Fibroblast of mammary gland (primary cell): Measurements from ENCODE around the gene PIGO.

Source experiments
- DNase-seq: peaks from one replicate; pipeline ENCODE4 v3.0.0-alpha.2; 2010; ENCODE audit warnings: low read depth
- H3K4me3 ChIP-seq: 2 replicates; pipeline ENCODE4 v1.5.1; 2011; ENCODE audit warnings: low read depth, mild to moderate bottlenecking, low read length, moderate library complexity; ENCODE audit not compliant: control insufficient read depth
- TF ChIP-seq, protein P1 (sequence below): conservative IDR thresholded peaks from 2 replicates; pipeline ENCODE4 v1.5.1; 2011; ENCODE audit warnings: low read depth, low read length, inconsistent platforms; ENCODE audit not compliant: control insufficient read depth, insufficient read depth

The PIGO gene

GRCh38 chr9:35097573-35097972, 1.2 kb upstream of the PIGO start:
- DNase-seq: no peak
- no peak overlapping the region for H3K4me3 ChIP-seq
- TF ChIP-seq, protein P1, sequence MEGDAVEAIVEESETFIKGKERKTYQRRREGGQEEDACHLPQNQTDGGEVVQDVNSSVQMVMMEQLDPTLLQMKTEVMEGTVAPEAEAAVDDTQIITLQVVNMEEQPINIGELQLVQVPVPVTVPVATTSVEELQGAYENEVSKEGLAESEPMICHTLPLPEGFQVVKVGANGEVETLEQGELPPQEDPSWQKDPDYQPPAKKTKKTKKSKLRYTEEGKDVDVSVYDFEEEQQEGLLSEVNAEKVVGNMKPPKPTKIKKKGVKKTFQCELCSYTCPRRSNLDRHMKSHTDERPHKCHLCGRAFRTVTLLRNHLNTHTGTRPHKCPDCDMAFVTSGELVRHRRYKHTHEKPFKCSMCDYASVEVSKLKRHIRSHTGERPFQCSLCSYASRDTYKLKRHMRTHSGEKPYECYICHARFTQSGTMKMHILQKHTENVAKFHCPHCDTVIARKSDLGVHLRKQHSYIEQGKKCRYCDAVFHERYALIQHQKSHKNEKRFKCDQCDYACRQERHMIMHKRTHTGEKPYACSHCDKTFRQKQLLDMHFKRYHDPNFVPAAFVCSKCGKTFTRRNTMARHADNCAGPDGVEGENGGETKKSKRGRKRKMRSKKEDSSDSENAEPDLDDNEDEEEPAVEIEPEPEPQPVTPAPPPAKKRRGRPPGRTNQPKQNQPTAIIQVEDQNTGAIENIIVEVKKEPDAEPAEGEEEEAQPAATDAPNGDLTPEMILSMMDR: no peak

DNA sequence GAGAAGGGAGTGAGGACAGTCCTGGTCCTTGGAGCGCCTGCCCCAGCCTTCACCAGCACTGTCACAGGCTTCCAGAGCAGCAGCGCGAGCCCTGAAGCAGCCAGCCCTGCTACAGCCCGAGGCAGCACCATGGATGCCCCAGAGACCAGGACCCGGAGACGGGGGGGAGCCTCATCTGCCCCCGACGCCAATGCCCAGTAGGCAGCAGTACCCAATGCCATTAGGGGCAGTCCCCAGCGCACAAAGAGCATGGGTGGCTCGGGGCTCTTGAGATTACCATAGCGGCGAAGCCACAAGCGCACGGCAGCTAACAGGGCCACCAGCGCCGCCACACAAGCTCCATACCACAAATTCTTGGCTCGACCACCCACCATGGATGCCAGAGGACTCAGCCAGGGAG, 4.9 kb downstream of the PIGO start:
- TF ChIP-seq, protein P1: no peak
- no peak overlapping the region for H3K4me3 ChIP-seq
- DNase-seq: no peak

DNA sequence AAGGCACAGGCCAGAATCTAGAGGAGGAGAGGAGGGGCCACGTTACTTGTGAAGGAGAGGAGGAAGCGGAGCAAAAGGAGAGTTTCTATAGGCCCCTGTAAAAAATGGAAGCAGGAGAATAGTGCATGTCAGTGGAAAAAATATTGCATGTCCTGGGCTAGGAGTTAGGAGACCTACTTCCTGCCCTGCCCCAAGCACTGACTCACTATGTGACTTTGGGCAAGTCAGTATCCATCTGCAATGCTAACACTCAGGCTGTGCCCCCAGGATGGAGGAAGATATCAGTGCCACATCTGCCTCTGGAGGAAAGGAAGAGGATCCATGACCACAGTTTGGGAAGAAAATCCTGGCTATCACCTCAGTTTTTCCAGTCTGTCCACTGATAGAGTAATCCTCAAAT, 7.0 kb downstream of the PIGO start:
- TF ChIP-seq, protein P1: no peak
- no peak overlapping the region for H3K4me3 ChIP-seq
- DNase-seq: no peak

DNA sequence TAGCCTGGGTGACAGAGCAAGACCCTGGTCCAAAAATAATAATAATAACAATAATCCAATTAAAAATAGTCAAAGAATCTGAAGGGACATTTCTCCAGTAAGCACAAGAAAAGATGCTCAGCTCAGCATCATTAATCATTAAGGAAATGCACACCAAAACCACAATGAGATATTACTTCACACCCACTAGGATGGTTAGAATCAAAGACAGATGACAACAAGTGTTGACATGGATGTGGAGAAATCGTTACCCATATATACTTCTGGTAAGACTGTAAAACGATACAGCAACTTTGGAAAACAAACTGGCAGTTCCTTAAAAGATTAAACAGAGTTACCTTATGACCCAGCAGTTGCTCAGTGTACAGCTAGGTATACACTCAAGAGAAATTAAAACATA, 11.3 kb downstream of the PIGO start:
- DNase-seq: peak; percentile 33
- H3K4me3 ChIP-seq: no peak overlapping the region
- TF ChIP-seq, protein P1: no peak

DNA sequence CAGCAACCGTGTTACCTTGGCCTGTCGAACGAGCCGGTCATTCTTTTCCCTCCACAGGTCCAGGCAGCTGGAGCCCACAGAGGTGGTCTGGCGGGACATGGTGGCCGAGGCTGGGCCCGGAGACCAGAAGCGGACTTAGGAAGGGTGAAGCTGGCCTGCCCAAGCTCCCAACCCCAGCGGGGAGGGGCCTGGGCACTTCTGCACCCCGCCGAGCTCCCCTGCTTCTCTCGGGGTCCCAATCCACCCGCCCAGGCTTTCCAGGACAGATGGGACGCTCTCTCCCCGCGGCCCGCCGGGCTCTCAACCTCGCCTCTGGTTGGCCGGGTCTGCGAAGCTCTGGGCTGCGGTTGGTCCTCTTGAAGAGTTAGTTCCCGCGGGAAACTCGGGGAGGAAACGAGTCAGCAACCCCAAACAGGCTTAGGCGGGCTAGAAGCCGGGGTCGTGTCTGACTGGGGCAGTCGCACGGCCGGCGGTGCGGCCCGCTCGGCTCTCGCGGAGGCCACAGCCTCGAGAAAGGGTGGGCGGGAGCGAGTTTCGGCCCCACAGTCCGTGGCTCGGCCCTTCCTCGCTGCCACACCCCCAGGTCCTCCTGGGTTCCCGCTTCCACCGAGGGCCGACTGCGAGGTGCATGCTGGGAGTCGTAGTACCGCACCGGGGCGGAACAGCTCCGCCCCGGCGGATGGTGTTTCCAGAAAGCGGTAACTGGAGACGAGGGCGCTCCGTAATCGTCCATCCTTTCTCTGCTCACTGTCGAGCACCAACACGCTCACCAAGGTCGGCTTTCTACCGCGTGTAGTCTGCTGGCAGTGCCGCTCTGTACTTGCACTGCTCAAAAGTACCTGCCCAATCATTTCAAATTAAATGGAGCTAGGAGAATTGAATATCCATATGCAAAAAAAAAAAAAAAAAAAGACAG, 16.7 kb downstream of the PIGO start, which contains the start of gene FANCG:
TSS of gene FANCG (minus strand) at position 517 of the 916 bp plus-strand sequence. CDS start at position 99, 418 bp downstream.
- TF ChIP-seq, protein P1: no peak

GRCh38 chr9:35079041-35079425, 17.4 kb downstream of the PIGO start:
- TF ChIP-seq, protein P1: no peak
- peak overlapping the region; percentile 80 for H3K4me3 ChIP-seq
- DNase-seq: no peak

More for the DNA sequence above, 16.7 kb downstream of the PIGO start, which contains the start of gene FANCG:
- peak within 1 kb of the TSS; percentile 80 for H3K4me3 ChIP-seq
- peak; percentile 91 for DNase-seq
